Loucy (cell line): ENCODE measurements around the gene AQP5.

Experiments
- CTCF ChIP-seq: fragments of 200-600 bp; sonication (generic); conservative IDR thresholded peaks from 2 replicates; pipeline ENCODE4 v1.5.1; 2014; ENCODE audit warnings: mild to moderate bottlenecking, antibody characterized with exemption, low read length
- EZH2phosphoT487 ChIP-seq: fragments of 200-600 bp; IDR thresholded peaks from 2 replicates; pipeline ENCODE4 v1.6.1; 2018; ENCODE audit warnings: antibody characterized with exemption, mild to moderate bottlenecking, moderate library complexity, borderline replicate concordance

- TF ChIP-seq CTCF (no peak), EZH2phosphoT487 (no peak)
These were observed 52.7 kb downstream of the AQP5 start for GRCh38 chr12:50014342-50014741.
